ENCODE measurements around the gene TBC1D14.

TBC1D14 gene

GRCh38 chr4:7048642-7049041, 139.0 kb downstream of the TBC1D14 start:
- no peaks in the 10 kb centered on the region for H3K27me3 ChIP-seq
- peaks cover 97% of the 10 kb centered on the region for H3K4me1 ChIP-seq
- no peak for TF ChIP-seq Cebpa-rat (IDR thresholded peaks at IDR 0.05)
- no peak overlapping the region for H3K27ac ChIP-seq
- H3K9ac ChIP-seq, result no peak overlapping the region
- H3K9me3 ChIP-seq, result no peaks in the 10 kb centered on the region
- H4K20me1 ChIP-seq, result peaks cover 100% of the 10 kb centered on the region
- H3K4me2 ChIP-seq, result 0 out of 2 replicates have a peak overlapping the region, but pooled peaks have one; percentile 100
- H3K36me3 ChIP-seq, result peaks cover 46% of the 10 kb centered on the region
- H3K4me3 ChIP-seq, result no peak overlapping the region

GRCh38 chr4:7049295-7049694, 139.7 kb downstream of the TBC1D14 start:
- Histone ChIP-seq H4K20me1 (peaks cover 100% of the 10 kb centered on the region), H3K27ac (peak overlapping the region; percentile 22; the same call in 1 of the 2 replicates), H3K4me1 (peaks cover 100% of the 10 kb centered on the region), H3K9ac (peak overlapping the region; percentile 41; the same call in 1 of the 2 replicates), H3K36me3 (peaks cover 53% of the 10 kb centered on the region), H3K27me3 (no peaks in the 10 kb centered on the region), H3K4me2 (peak overlapping the region; percentile 82), H3K9me3 (no peaks in the 10 kb centered on the region), H3K4me3 (no peak overlapping the region)
- no peak for TF ChIP-seq Cebpa-rat (IDR thresholded peaks at IDR 0.05)

GRCh38 chr4:7049739-7050138, 140.1 kb downstream of the TBC1D14 start:
- Histone ChIP-seq H3K27me3 (no peaks in the 10 kb centered on the region), H3K4me1 (peaks cover 100% of the 10 kb centered on the region), H3K9me3 (no peaks in the 10 kb centered on the region), H3K4me3 (no peak overlapping the region), H4K20me1 (peaks cover 100% of the 10 kb centered on the region), H3K27ac (peak overlapping the region; percentile 22; the same call in 1 of the 2 replicates), H3K9ac (peak overlapping the region; percentile 41; the same call in 1 of the 2 replicates), H3K4me2 (peak overlapping the region; percentile 82), H3K36me3 (peaks cover 57% of the 10 kb centered on the region)
- TF ChIP-seq Cebpa-rat (IDR thresholded peaks at IDR 0.05), result no peak

GRCh38 chr4:7050481-7051143, 141.0 kb downstream of the TBC1D14 start:
- H3K4me1 ChIP-seq, result peaks cover 99% of the 10 kb centered on the region
- no peak for TF ChIP-seq Cebpa-rat (IDR thresholded peaks at IDR 0.05)
- H3K9ac ChIP-seq, result no peak overlapping the region
- 0 out of 2 replicates have a peak overlapping the region, but pooled peaks have one; percentile 26 for H3K27ac ChIP-seq
- H3K4me3 ChIP-seq, result no peak overlapping the region
- H4K20me1 ChIP-seq, result peaks cover 100% of the 10 kb centered on the region
- H3K9me3 ChIP-seq, result no peaks in the 10 kb centered on the region
- peaks cover 66% of the 10 kb centered on the region for H3K36me3 ChIP-seq
- H3K4me2 ChIP-seq, result peak overlapping the region; percentile 82
- H3K27me3 ChIP-seq, result no peaks in the 10 kb centered on the region

- TF ChIP-seq Cebpa-rat (IDR thresholded peaks at IDR 0.05), result no peak
- H3K27ac ChIP-seq, result 0 out of 2 replicates have a peak overlapping the region, but pooled peaks have one; percentile 26
- peaks cover 71% of the 10 kb centered on the region for H3K36me3 ChIP-seq
- peaks cover 100% of the 10 kb centered on the region for H4K20me1 ChIP-seq
- peak overlapping the region; percentile 82 for H3K4me2 ChIP-seq
- H3K4me3 ChIP-seq, result no peak overlapping the region
- H3K27me3 ChIP-seq, result no peaks in the 10 kb centered on the region
- no peaks in the 10 kb centered on the region for H3K9me3 ChIP-seq
- no peak overlapping the region for H3K9ac ChIP-seq
- peaks cover 94% of the 10 kb centered on the region for H3K4me1 ChIP-seq
These were observed 141.5 kb downstream of the TBC1D14 start for GRCh38 chr4:7051144-7051495.

GRCh38 chr4:7051905-7052304, 142.3 kb downstream of the TBC1D14 start:
- no peak for TF ChIP-seq Cebpa-rat (IDR thresholded peaks at IDR 0.05)
- H3K4me1 ChIP-seq, result peaks cover 86% of the 10 kb centered on the region
- H3K36me3 ChIP-seq, result peaks cover 79% of the 10 kb centered on the region
- H3K27ac ChIP-seq, result peak overlapping the region; percentile 28; the same call in 1 of the 2 replicates
- H3K4me2 ChIP-seq, result peak overlapping the region; percentile 82
- H3K9me3 ChIP-seq, result no peaks in the 10 kb centered on the region
- H4K20me1 ChIP-seq, result peaks cover 100% of the 10 kb centered on the region
- no peaks in the 10 kb centered on the region for H3K27me3 ChIP-seq
- H3K9ac ChIP-seq, result peak overlapping the region; percentile 61
- no peak overlapping the region for H3K4me3 ChIP-seq

GRCh38 chr4:7052313-7052712, 142.7 kb downstream of the TBC1D14 start:
- peaks cover 82% of the 10 kb centered on the region for H3K4me1 ChIP-seq
- H3K27me3 ChIP-seq, result no peaks in the 10 kb centered on the region
- peak overlapping the region; percentile 61 for H3K9ac ChIP-seq
- no peak overlapping the region for H3K4me3 ChIP-seq
- peak overlapping the region; percentile 28; the same call in 1 of the 2 replicates for H3K27ac ChIP-seq
- no peaks in the 10 kb centered on the region for H3K9me3 ChIP-seq
- H3K36me3 ChIP-seq, result peaks cover 83% of the 10 kb centered on the region
- H4K20me1 ChIP-seq, result peaks cover 97% of the 10 kb centered on the region
- peak overlapping the region; percentile 82 for H3K4me2 ChIP-seq
- TF ChIP-seq Cebpa-rat (IDR thresholded peaks at IDR 0.05), result no peak

- peak overlapping the region; percentile 39 for H3K27ac ChIP-seq
- TF ChIP-seq Cebpa-rat (IDR thresholded peaks at IDR 0.05), result no peak
- H3K27me3 ChIP-seq, result no peaks in the 10 kb centered on the region
- H3K4me2 ChIP-seq, result peak overlapping the region; percentile 82
- peaks cover 87% of the 10 kb centered on the region for H3K36me3 ChIP-seq
- H3K9ac ChIP-seq, result peak overlapping the region; percentile 61
- peaks cover 95% of the 10 kb centered on the region for H4K20me1 ChIP-seq
- no peak overlapping the region; the same call in 1 of the 2 replicates for H3K4me3 ChIP-seq
- no peaks in the 10 kb centered on the region for H3K9me3 ChIP-seq
- peaks cover 79% of the 10 kb centered on the region for H3K4me1 ChIP-seq
These were observed 143.5 kb downstream of the TBC1D14 start for GRCh38 chr4:7052923-7053715.

GRCh38 chr4:7054106-7054880, 144.7 kb downstream of the TBC1D14 start:
- Histone ChIP-seq H3K9ac (no peak overlapping the region), H3K4me1 (peaks cover 79% of the 10 kb centered on the region), H3K27me3 (no peaks in the 10 kb centered on the region), H3K36me3 (peaks cover 87% of the 10 kb centered on the region), H3K9me3 (no peaks in the 10 kb centered on the region), H3K27ac (no peak overlapping the region), H3K4me3 (no peak overlapping the region), H4K20me1 (peaks cover 95% of the 10 kb centered on the region), H3K4me2 (peak overlapping the region; percentile 82)
- TF ChIP-seq Cebpa-rat (IDR thresholded peaks at IDR 0.05), result no peak

All from BLaER1 (cell line).